Urinary bladder (tissue), 2 donors: Measurements from ENCODE around the gene OR2S2. TPM values are rescaled to one million over a fixed set of nuclear protein-coding genes. Genes with fewer than 3 reads are reported as not detected.

Source experiments
- polyA plus RNA-seq: library from polyadenylated mRNA; stranded (reverse); fragments of 200-250 nt; gene quantifications from one replicate; pipeline ENCODE4 v1.2.3, GENCODE V29; 2013
- total RNA-seq: library from RNA; depleted of rRNA; stranded (reverse); fragments of >200 nt; gene quantifications from one replicate; pipeline ENCODE4 v1.2.3, GENCODE V29; 2014
- donor health status: healthy.

OR2S2 gene
- total and polyA plus RNA-seq, 2 donors = not detected

Other genes with a start within 250 kb of the OR2S2 start
- gene TLN1, start 226.0 kb downstream of the OR2S2 start, total RNA-seq = 154 TPM
- 533 TPM for gene TLN1, start 226.0 kb downstream of the OR2S2 start, polyA plus RNA-seq
- gene CREB3, start 225.5 kb downstream of the OR2S2 start, total RNA-seq = 28.2 TPM
- gene CREB3, start 225.5 kb downstream of the OR2S2 start, polyA plus RNA-seq = 50.0 TPM
- gene GBA2, start 208.9 kb downstream of the OR2S2 start, total RNA-seq = 36.0 TPM
- gene GBA2, start 208.9 kb downstream of the OR2S2 start, polyA plus RNA-seq = 51.4 TPM
- 12.1 TPM for gene RGP1, start 208.9 kb downstream of the OR2S2 start, total RNA-seq
- gene RGP1, start 208.9 kb downstream of the OR2S2 start, polyA plus RNA-seq = 16.7 TPM
- 0.53 TPM for gene MSMP, start 203.9 kb downstream of the OR2S2 start, total RNA-seq
- gene MSMP, start 203.9 kb downstream of the OR2S2 start, polyA plus RNA-seq = 0.42 TPM
- 23.1 TPM for gene NPR2, start 166.6 kb downstream of the OR2S2 start, total RNA-seq
- gene NPR2, start 166.6 kb downstream of the OR2S2 start, polyA plus RNA-seq = 30.6 TPM
- 1.9 TPM for gene SPAG8, start 145.9 kb downstream of the OR2S2 start, total RNA-seq
- gene SPAG8, start 145.9 kb downstream of the OR2S2 start, polyA plus RNA-seq = 1.9 TPM
- gene HINT2, start 143.1 kb downstream of the OR2S2 start, total RNA-seq = 12.8 TPM
- gene HINT2, start 143.1 kb downstream of the OR2S2 start, polyA plus RNA-seq = 53.8 TPM
- gene FAM221B, start 129.4 kb downstream of the OR2S2 start, total RNA-seq = 0.21 TPM
- gene FAM221B, start 129.4 kb downstream of the OR2S2 start, polyA plus RNA-seq = not detected
- gene TMEM8B, start 128.9 kb downstream of the OR2S2 start, total RNA-seq = 4.8 TPM
- gene TMEM8B, start 128.9 kb downstream of the OR2S2 start, polyA plus RNA-seq = 23.8 TPM
- gene OR13J1, start 87.8 kb downstream of the OR2S2 start, total RNA-seq = not detected
- not detected for gene OR13J1, start 87.8 kb downstream of the OR2S2 start, polyA plus RNA-seq
- gene HRCT1, start 52.0 kb downstream of the OR2S2 start, total RNA-seq = 0.42 TPM
- gene HRCT1, start 52.0 kb downstream of the OR2S2 start, polyA plus RNA-seq = 15.8 TPM
- gene SPAAR, start 48.7 kb downstream of the OR2S2 start, total RNA-seq = not detected
- gene SPAAR, start 48.7 kb downstream of the OR2S2 start, polyA plus RNA-seq = 1.4 TPM
- 31.2 TPM for gene RECK, start 78.8 kb upstream of the OR2S2 start, total RNA-seq
- gene RECK, start 78.8 kb upstream of the OR2S2 start, polyA plus RNA-seq = 17.1 TPM
- 54.9 TPM for gene GLIPR2, start 178.6 kb upstream of the OR2S2 start, total RNA-seq
- gene GLIPR2, start 178.6 kb upstream of the OR2S2 start, polyA plus RNA-seq = 74.7 TPM
- gene CCIN, start 211.2 kb upstream of the OR2S2 start, total RNA-seq = 1.1 TPM
- gene CCIN, start 211.2 kb upstream of the OR2S2 start, polyA plus RNA-seq = 0.38 TPM
- gene CLTA, start 232.8 kb upstream of the OR2S2 start, total RNA-seq = 120 TPM
- gene CLTA, start 232.8 kb upstream of the OR2S2 start, polyA plus RNA-seq = 210 TPM